Peyer's patch (tissue), 4 donors: ENCODE measurements around the gene RCN1.

Experiments
- CTCF ChIP-seq, 6 experiments: fragments of 450-650 bp in 4 of 6; fragments of 200-600 bp in 2 of 6; sonication (generic) in 1 of 6; IDR thresholded peaks; one replicate each; pipeline ENCODE4 v1.5.1; 2017 to 2019; ENCODE audit warnings: antibody characterized with exemption in 6 of 6, mild to moderate bottlenecking in 3 of 6, moderate library complexity in 1 of 6
- POLR2A ChIP-seq, 2 donors: fragments of 450-650 bp; IDR thresholded peaks; one replicate each; pipeline ENCODE4 v1.5.1; 2017; ENCODE audit warnings: antibody characterized with exemption in 2 of 2, mild to moderate bottlenecking in 2 of 2, moderate library complexity in 2 of 2

GRCh38 chr11:32103941-32104340 lies 13.1 kb downstream of the RCN1 start:
- TF ChIP-seq CTCF (IDR thresholded peaks at IDR 0.05), result no peak
- TF ChIP-seq POLR2A (IDR thresholded peaks at IDR 0.05), result no peak
